ENCODE results near the gene PLA2G12A.

The PLA2G12A gene

GRCh38 chr4:109718759-109719158 lies 11.1 kb downstream of the PLA2G12A start:
- no peaks in the 10 kb centered on the region for H3K9me3 ChIP-seq (ENCODE audit: insufficient read depth, low read length)
- H3K27me3 ChIP-seq (ENCODE audit: low read length): no peaks in the 10 kb centered on the region
- H2AFZ ChIP-seq (ENCODE audit: low read depth, low read length, severe bottlenecking): no peak overlapping the region
- TF ChIP-seq EZH2phosphoT487 (conservative IDR thresholded peaks at IDR 0.05; ENCODE audit: low read length) (no peak), CTCF (IDR thresholded peaks at IDR 0.05; ENCODE audit: insufficient read depth, low read length, poor library complexity, severe bottlenecking) (no peak)
- H3K27ac ChIP-seq (ENCODE audit: low read depth, low read length): no peak overlapping the region
- H3K4me3 ChIP-seq (ENCODE audit: insufficient read depth, low read length, poor library complexity, severe bottlenecking): no peak overlapping the region
- no peaks in the 10 kb centered on the region for H4K20me1 ChIP-seq (ENCODE audit: low read depth, low read length)
- H3K9ac ChIP-seq (ENCODE audit: low read length): no peak overlapping the region
- H3K36me3 ChIP-seq (ENCODE audit: low read length): no peaks in the 10 kb centered on the region
- peaks cover 19% of the 10 kb centered on the region; the same call in 1 of the 2 replicates for H3K79me2 ChIP-seq (ENCODE audit: insufficient read depth, low read length)
- H3F3A ChIP-seq (ENCODE audit: insufficient read depth): no peaks in the 10 kb centered on the region; the same call in 1 of the 2 replicates
- no peaks in the 10 kb centered on the region for H3K9me2 ChIP-seq (replicated peaks; ENCODE audit: insufficient read depth, low read length)
- no peak overlapping the region for H3K4me2 ChIP-seq (ENCODE audit: low read depth, low read length, poor library complexity, severe bottlenecking)

GRCh38 chr4:109713500-109713899 lies 16.4 kb downstream of the PLA2G12A start:
- no peak overlapping the region for H3K9ac ChIP-seq (ENCODE audit: low read length)
- no peak overlapping the region for H3K4me2 ChIP-seq (ENCODE audit: low read depth, low read length, poor library complexity, severe bottlenecking)
- H2AFZ ChIP-seq (ENCODE audit: low read depth, low read length, severe bottlenecking): no peak overlapping the region
- no peaks in the 10 kb centered on the region for H3K9me3 ChIP-seq (ENCODE audit: insufficient read depth, low read length)
- no peak overlapping the region for H3K4me3 ChIP-seq (ENCODE audit: insufficient read depth, low read length, poor library complexity, severe bottlenecking)
- H3K79me2 ChIP-seq (ENCODE audit: insufficient read depth, low read length): no peaks in the 10 kb centered on the region
- H3K36me3 ChIP-seq (ENCODE audit: low read length): no peaks in the 10 kb centered on the region
- no peak for TF ChIP-seq CTCF (IDR thresholded peaks at IDR 0.05; ENCODE audit: insufficient read depth, low read length, poor library complexity, severe bottlenecking)
- TF ChIP-seq EZH2phosphoT487 (conservative IDR thresholded peaks at IDR 0.05; ENCODE audit: low read length): no peak
- no peaks in the 10 kb centered on the region for H3F3A ChIP-seq (ENCODE audit: insufficient read depth)
- no peaks in the 10 kb centered on the region for H3K9me2 ChIP-seq (replicated peaks; ENCODE audit: insufficient read depth, low read length)
- H4K20me1 ChIP-seq (ENCODE audit: low read depth, low read length): no peaks in the 10 kb centered on the region
- no peak overlapping the region for H3K27ac ChIP-seq (ENCODE audit: low read depth, low read length)
- no peaks in the 10 kb centered on the region for H3K27me3 ChIP-seq (ENCODE audit: low read length)

GRCh38 chr4:109708990-109709389 lies 20.9 kb downstream of the PLA2G12A start:
- H3F3A ChIP-seq (ENCODE audit: insufficient read depth): peaks cover 3% of the 10 kb centered on the region; the same call in 1 of the 2 replicates
- H3K4me2 ChIP-seq (ENCODE audit: low read depth, low read length, poor library complexity, severe bottlenecking): no peak overlapping the region
- no peaks in the 10 kb centered on the region for H3K36me3 ChIP-seq (ENCODE audit: low read length)
- no peak overlapping the region for H3K9ac ChIP-seq (ENCODE audit: low read length)
- no peak overlapping the region for H3K4me3 ChIP-seq (ENCODE audit: insufficient read depth, low read length, poor library complexity, severe bottlenecking)
- no peaks in the 10 kb centered on the region for H3K27me3 ChIP-seq (ENCODE audit: low read length)
- no peak overlapping the region for H3K27ac ChIP-seq (ENCODE audit: low read depth, low read length)
- no peak overlapping the region for H2AFZ ChIP-seq (ENCODE audit: low read depth, low read length, severe bottlenecking)
- TF ChIP-seq EZH2phosphoT487 (conservative IDR thresholded peaks at IDR 0.05; ENCODE audit: low read length) (no peak), CTCF (IDR thresholded peaks at IDR 0.05; ENCODE audit: insufficient read depth, low read length, poor library complexity, severe bottlenecking) (no peak)
- H3K9me2 ChIP-seq (replicated peaks; ENCODE audit: insufficient read depth, low read length): no peaks in the 10 kb centered on the region
- H3K9me3 ChIP-seq (ENCODE audit: insufficient read depth, low read length): no peaks in the 10 kb centered on the region
- no peaks in the 10 kb centered on the region for H3K79me2 ChIP-seq (ENCODE audit: insufficient read depth, low read length)
- H4K20me1 ChIP-seq (ENCODE audit: low read depth, low read length): no peaks in the 10 kb centered on the region

All from SU-DHL-6 (cell line).